ENCODE data around the gene GRB2.
A peak's percentile ranks its signal among the peaks of the same experiment; 100 is the strongest.

The GRB2 gene

DNA sequence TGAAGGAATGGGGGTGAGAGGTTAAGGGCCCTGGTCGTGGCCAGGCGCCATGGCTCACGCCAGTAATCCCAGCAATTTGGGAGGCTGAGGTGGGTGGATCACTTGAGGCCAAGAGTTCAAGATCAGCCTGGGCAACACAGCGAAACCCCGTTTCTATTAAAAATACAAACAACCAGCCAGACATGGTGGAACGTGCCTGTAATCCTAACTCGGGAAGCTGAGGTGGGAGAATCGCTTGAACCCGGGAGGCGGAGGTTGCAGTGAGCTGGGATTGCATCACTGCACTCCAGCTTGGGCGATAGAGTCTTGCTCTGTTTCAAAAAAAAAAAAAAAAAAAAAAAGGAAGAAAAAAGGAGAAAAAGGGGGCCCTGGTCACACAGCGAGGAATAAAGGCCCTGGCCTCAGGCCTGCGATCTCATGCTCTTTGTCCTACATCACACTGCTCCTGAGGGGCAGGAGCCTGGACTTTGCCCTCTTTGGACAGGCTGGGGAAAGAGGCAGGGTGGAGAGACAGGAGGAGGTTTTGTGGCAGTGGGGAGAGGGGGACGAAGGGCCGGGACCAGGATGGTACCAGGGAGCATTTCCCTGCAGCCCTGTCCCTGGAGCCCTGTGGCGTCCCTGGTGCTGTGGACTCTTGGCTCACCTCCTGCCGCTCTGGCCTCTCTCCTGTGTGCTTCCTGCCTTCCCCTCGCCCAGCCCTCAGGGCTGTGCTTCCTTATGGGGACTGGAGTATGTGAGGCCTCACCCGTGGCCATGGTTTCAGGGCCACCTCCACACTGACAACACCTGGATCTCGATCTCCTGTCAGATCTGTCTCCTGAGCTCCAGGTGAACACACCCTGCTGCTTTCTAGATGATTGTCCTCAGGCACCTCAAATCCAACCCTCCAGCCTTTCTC lies 96.5 kb downstream of the GRB2 start:
- Histone ChIP-seq H3K4me1 (ENCODE audit: control insufficient read depth in 2 of 2, insufficient read depth in 1 of 2, low read depth in 1 of 2, low read length in 2 of 2) (no peaks in the 10 kb centered on the region), H2BK5ac (ENCODE audit: low read length) (no peak overlapping the region), H3K27ac (replicated peaks; ENCODE audit: low read length) (no peak overlapping the region)

DNA sequence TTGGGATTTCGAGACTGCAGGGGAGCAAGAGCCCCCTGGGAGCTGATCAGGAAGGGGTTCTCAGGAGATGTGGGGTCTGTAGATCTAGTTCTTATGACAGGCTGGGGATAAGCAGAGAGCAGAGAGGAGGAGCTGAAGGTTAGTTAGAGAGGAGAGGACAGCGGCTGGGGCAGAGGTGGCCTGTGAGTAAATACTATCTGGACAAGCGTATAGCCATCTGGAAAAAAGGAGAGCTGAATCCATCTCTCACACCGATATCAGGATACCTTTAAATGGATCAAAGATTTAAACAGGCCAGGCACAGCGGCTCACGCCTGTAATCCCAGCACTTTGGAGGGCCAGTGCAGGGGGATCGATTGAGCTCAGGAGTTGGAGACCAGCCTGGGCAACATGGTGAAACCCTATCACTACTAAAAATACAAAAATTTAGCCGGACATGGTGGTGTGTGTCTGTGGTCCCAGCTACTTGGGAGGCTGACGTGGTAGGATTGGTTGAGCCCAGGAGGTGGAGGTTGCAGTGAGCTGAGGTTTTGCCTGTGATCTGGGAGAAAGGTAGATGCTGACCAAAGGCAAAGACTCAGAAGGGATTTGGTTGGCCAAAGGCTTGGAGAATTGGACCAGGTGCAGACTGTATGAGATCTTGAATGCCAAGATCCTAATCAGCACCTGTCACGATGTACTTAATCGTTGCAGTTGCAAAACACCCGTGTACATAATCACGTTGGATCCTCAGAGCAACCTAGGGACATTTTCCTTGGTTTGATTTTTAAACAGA lies 97.3 kb downstream of the GRB2 start:
- Histone ChIP-seq H3K4me3 (ENCODE audit: low read length in 2 of 2) (no peak overlapping the region), H4K8ac (ENCODE audit: low read depth, low read length) (no peak overlapping the region), H2BK12ac (ENCODE audit: low read length) (no peak overlapping the region), H3K18ac (ENCODE audit: low read length) (no peak overlapping the region), H4K91ac (ENCODE audit: low read depth, low read length, poor library complexity) (no peak overlapping the region), H3K27ac (replicated peaks; ENCODE audit: low read length) (no peak overlapping the region), H2BK120ac (ENCODE audit: low read depth, low read length) (no peak overlapping the region), H3K27me3 (ENCODE audit: control insufficient read depth in 3 of 3, insufficient read depth in 3 of 3, low read depth in 1 of 3, low read length in 3 of 3) (no peaks in the 10 kb centered on the region), H2BK15ac (ENCODE audit: low read length) (no peak overlapping the region), H3K36me3 (replicated peaks in 1 of 2; ENCODE audit: control insufficient read depth in 2 of 2, insufficient read depth in 2 of 2, low read length in 2 of 2) (no peaks in the 10 kb centered on the region), H3K9me3 (replicated peaks in 1 of 2; ENCODE audit: control insufficient read depth in 2 of 2, insufficient read depth in 1 of 2, low read depth in 1 of 2, low read length in 2 of 2) (no peaks in the 10 kb centered on the region), H2AK5ac (ENCODE audit: low read depth, low read length) (no peak overlapping the region), H2AFZ (ENCODE audit: low read length) (peak overlapping the region; percentile 71), H3K9ac (ENCODE audit: low read depth, low read length, poor library complexity) (no peak overlapping the region), H2BK5ac (ENCODE audit: low read length) (no peak overlapping the region), H3K79me1 (ENCODE audit: low read depth, low read length) (no peaks in the 10 kb centered on the region), H3K4ac (ENCODE audit: low read length) (no peak overlapping the region), H3K4me1 (ENCODE audit: control insufficient read depth in 2 of 2, insufficient read depth in 1 of 2, low read depth in 1 of 2, low read length in 2 of 2) (no peaks in the 10 kb centered on the region), H3K23ac (ENCODE audit: low read depth, low read length, poor library complexity) (no peak overlapping the region), H3K4me2 (ENCODE audit: insufficient read depth, low read length, poor library complexity, severe bottlenecking) (no peak overlapping the region), H3K14ac (ENCODE audit: low read length) (no peak overlapping the region)
- DNase-seq (ENCODE audit: low spot score), result no peak
- no CpG with 5 or more reads among the region's 13 CpGs for WGBS, 2 donors (ENCODE audit: extremely low coverage in 2 of 2, insufficient read length in 2 of 2, insufficient replicate concordance in 1 of 2)

More for the DNA sequence above, 96.5 kb downstream of the GRB2 start:
- WGBS, 2 donors (ENCODE audit: extremely low coverage in 2 of 2, insufficient read length in 2 of 2, insufficient replicate concordance in 1 of 2), result no CpG with 5 or more reads among the region's 20 CpGs
- H4K91ac ChIP-seq (ENCODE audit: low read depth, low read length, poor library complexity), result no peak overlapping the region
- no peak overlapping the region for H3K4me3 ChIP-seq (ENCODE audit: low read length in 2 of 2)
- peak overlapping the region; percentile 56 for H2AK5ac ChIP-seq (ENCODE audit: low read depth, low read length)
- no peak overlapping the region for H3K4me2 ChIP-seq (ENCODE audit: insufficient read depth, low read length, poor library complexity, severe bottlenecking)
- H3K18ac ChIP-seq (ENCODE audit: low read length), result no peak overlapping the region
- H3K14ac ChIP-seq (ENCODE audit: low read length), result peak overlapping the region; percentile 63
- H2BK15ac ChIP-seq (ENCODE audit: low read length), result no peak overlapping the region
- no peaks in the 10 kb centered on the region for H3K36me3 ChIP-seq (replicated peaks in 1 of 2; ENCODE audit: control insufficient read depth in 2 of 2, insufficient read depth in 2 of 2, low read length in 2 of 2)
- H3K9ac ChIP-seq (ENCODE audit: low read depth, low read length, poor library complexity), result no peak overlapping the region
- H3K23ac ChIP-seq (ENCODE audit: low read depth, low read length, poor library complexity), result peak overlapping the region; percentile 89
- peak overlapping the region; percentile 23 for H4K8ac ChIP-seq (ENCODE audit: low read depth, low read length)
- H3K27me3 ChIP-seq (ENCODE audit: control insufficient read depth in 3 of 3, insufficient read depth in 3 of 3, low read depth in 1 of 3, low read length in 3 of 3), result no peaks in the 10 kb centered on the region
- no peaks in the 10 kb centered on the region for H3K79me1 ChIP-seq (ENCODE audit: low read depth, low read length)
- no peaks in the 10 kb centered on the region for H3K9me3 ChIP-seq (replicated peaks in 1 of 2; ENCODE audit: control insufficient read depth in 2 of 2, insufficient read depth in 1 of 2, low read depth in 1 of 2, low read length in 2 of 2)
- no peak overlapping the region for H3K4ac ChIP-seq (ENCODE audit: low read length)
- H2BK12ac ChIP-seq (ENCODE audit: low read length), result no peak overlapping the region
- DNase-seq (ENCODE audit: low spot score), result no peak
- peak overlapping the region; percentile 71 for H2AFZ ChIP-seq (ENCODE audit: low read length)
- H2BK120ac ChIP-seq (ENCODE audit: low read depth, low read length), result no peak overlapping the region

DNA sequence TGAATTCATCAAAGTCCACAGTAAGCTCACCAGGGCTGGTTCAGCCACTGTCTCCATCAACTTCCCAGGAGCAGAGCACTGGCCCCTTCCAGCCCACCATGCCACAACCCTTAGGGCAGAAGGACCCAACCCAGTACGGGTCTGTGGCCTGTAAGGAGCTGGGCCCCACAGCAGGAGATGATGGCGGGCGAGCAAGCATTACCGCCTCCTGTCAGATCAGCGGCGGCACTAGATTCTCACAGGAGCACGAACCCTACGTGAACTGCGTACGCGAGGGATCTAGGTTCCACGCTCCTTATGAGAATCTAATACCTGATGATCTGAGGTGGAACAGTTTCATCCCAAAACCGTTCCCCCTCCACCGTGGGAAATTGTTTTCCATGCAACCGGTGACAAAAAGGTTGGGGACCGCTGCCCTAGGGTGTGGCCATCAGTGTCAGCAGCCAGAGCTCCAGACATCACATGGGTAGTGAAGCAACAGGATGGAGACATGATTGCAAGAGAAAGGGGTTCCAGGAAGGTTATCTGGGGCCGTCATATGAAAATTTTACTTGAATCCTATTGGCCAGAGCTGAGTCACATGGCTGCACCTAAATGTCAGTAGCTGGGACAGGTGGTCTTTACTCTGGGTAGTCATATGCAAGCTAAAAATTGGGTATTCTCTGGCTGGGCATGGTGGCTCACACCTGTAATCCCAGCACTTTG lies 103.8 kb downstream of the GRB2 start:
- H2AK5ac ChIP-seq (ENCODE audit: low read depth, low read length), result peak overlapping the region; percentile 56
- DNase-seq (ENCODE audit: low spot score), result no peak
- H3K9me3 ChIP-seq (replicated peaks in 1 of 2; ENCODE audit: control insufficient read depth in 2 of 2, insufficient read depth in 1 of 2, low read depth in 1 of 2, low read length in 2 of 2), result no peaks in the 10 kb centered on the region
- no peak overlapping the region for H3K18ac ChIP-seq (ENCODE audit: low read length)
- no peak overlapping the region for H3K4ac ChIP-seq (ENCODE audit: low read length)
- H2AFZ ChIP-seq (ENCODE audit: low read length), result no peak overlapping the region
- no peak overlapping the region for H4K91ac ChIP-seq (ENCODE audit: low read depth, low read length, poor library complexity)
- no peak overlapping the region for H3K27ac ChIP-seq (replicated peaks; ENCODE audit: low read length)
- H3K36me3 ChIP-seq (replicated peaks in 1 of 2; ENCODE audit: control insufficient read depth in 2 of 2, insufficient read depth in 2 of 2, low read length in 2 of 2), result no peaks in the 10 kb centered on the region
- H2BK120ac ChIP-seq (ENCODE audit: low read depth, low read length), result no peak overlapping the region
- H3K14ac ChIP-seq (ENCODE audit: low read length), result peak overlapping the region; percentile 8
- peak overlapping the region; percentile 73 for H3K23ac ChIP-seq (ENCODE audit: low read depth, low read length, poor library complexity)
- H2BK5ac ChIP-seq (ENCODE audit: low read length), result no peak overlapping the region
- no CpG with 5 or more reads among the region's 17 CpGs for WGBS, 2 donors (ENCODE audit: extremely low coverage in 2 of 2, insufficient read length in 2 of 2, insufficient replicate concordance in 1 of 2)
- no peak overlapping the region for H2BK15ac ChIP-seq (ENCODE audit: low read length)
- H4K8ac ChIP-seq (ENCODE audit: low read depth, low read length), result no peak overlapping the region
- no peaks in the 10 kb centered on the region for H3K79me1 ChIP-seq (ENCODE audit: low read depth, low read length)
- H2BK12ac ChIP-seq (ENCODE audit: low read length), result no peak overlapping the region
- no peaks in the 10 kb centered on the region for H3K4me1 ChIP-seq (ENCODE audit: control insufficient read depth in 2 of 2, insufficient read depth in 1 of 2, low read depth in 1 of 2, low read length in 2 of 2)
- H3K4me2 ChIP-seq (ENCODE audit: insufficient read depth, low read length, poor library complexity, severe bottlenecking), result no peak overlapping the region
- H3K4me3 ChIP-seq (ENCODE audit: low read length in 2 of 2), result no peak overlapping the region
- no peaks in the 10 kb centered on the region for H3K27me3 ChIP-seq (ENCODE audit: control insufficient read depth in 3 of 3, insufficient read depth in 3 of 3, low read depth in 1 of 3, low read length in 3 of 3)
- no peak overlapping the region for H3K9ac ChIP-seq (ENCODE audit: low read depth, low read length, poor library complexity)

Measured in neuronal stem cell (in vitro differentiated cells).